ENCODE results near the gene SLC39A3. TPM values are rescaled to one million over a fixed set of nuclear protein-coding genes. Genes with fewer than 3 reads are reported as not detected.
"Not testable (repeated sequence)": the region's sequence is repeated elsewhere in the genome, so short reads cannot be mapped to it uniquely, and the experiment has no call there.

SLC39A3 gene
- total and polyA plus RNA-seq, 2 donors: 14.3 to 44.0 TPM

GRCh38 chr19:2719232-2719735 is 20.5 kb downstream of the SLC39A3 start:
- Histone ChIP-seq H3K4me1 (ENCODE audit: insufficient read depth) (no peaks in the 10 kb centered on the region), H3K27ac (ENCODE audit: low read depth) (no peak overlapping the region), H3K36me3 (ENCODE audit: insufficient read depth) (no peaks in the 10 kb centered on the region), H3K4me3 (ENCODE audit: low read depth, low read length) (no peak overlapping the region)
- WGBS: 56% methylated on average over 7 of the region's 7 CpGs
- no peak for DNase-seq (ENCODE audit: extremely low spot score)

DNA sequence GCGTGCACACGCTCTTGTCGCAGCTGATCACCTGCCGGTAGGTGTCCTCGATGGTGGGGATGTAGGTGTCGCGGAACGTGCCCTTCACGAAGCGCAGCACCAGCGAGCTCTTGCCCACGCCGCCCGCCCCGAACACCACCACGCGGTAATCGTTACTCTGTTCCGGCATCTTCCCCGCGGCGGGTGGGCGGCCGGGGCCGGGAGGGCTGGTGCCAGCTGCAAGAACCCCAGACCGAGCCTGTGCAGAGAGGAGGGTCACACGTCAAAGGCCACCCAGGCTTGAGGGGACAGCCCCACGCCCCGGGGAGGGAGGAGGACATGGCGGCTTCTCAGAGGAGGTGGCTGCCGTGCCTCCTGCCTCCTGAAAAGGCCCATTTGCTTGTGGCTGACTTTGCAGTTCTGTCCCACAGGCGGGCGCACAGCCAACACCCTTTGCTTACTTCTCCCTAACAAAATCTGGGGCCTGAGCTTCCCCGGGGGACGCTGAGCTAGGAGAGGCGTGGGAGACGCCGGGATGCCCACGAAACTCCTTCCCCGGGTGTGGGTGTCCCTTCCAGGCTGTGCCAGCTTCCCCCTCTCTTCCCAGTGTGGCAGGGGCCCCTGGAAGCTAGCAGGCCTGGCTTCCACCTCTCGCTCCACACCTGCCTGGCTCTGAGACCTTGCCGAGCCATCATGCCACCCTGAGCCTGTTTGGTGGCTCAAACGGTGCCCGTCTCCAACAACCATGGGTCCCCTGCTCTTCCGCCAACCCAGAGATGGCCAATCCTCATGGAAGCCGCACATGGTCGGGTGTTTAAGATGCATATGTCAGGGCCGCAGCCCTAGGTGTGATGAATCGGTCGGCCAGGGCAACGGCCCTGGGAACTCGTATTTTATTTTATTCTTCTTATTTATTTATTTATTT is 21.9 kb downstream of the SLC39A3 start:
- DNase-seq (ENCODE audit: extremely low spot score): no peak
- H3K36me3 ChIP-seq (ENCODE audit: insufficient read depth): no peaks in the 10 kb centered on the region
- H3K4me1 ChIP-seq (ENCODE audit: insufficient read depth): no peaks in the 10 kb centered on the region
- H3K4me3 ChIP-seq (ENCODE audit: low read depth, low read length): no peak overlapping the region
- WGBS: 85% methylated on average over 52 of the region's 52 CpGs
- no peak overlapping the region for H3K27ac ChIP-seq (ENCODE audit: low read depth)

DNA sequence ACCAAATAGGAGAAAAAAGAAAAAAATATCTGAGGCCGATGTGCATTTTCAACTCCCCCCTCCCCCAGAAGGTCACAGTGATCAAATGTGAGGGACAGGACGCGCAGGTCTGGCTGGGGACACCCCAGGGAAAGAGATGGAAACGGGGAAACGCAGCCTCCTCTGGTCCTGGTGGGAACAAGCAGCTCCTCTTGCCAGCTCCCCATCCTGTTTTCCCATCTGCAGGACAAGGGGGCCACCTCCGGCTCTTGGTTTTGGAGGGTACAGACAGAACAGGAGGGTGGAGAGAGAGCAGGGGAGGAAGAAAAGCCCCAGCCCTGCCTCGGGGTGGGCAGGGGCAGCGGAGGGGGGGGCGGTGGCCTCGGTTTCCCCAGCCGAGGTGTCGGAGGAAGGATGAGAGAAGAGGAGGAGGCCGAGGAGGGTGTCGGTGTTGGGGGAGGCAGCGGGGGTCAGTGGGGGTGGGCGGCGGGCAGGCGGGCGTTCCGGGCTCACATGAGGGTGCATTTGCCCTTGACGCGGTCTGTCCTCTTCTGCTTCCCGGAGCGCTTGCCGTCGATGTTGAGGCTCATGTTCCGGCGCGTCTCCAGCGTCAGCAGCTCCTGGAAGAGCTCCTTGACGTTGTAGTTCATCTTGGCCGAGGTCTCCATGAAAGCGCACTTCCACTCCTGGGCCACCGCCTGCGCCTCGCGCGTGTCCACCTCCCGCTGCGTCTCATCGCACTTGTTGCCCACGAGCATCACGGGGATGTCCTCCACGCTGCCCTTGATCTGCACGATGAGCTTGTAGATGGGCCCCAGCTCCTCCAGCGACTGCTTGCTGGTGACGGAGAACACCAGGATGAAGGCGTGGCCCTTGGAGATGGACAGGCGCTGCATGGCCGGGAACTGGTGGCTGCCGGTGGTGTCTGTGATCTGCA is 22.8 kb downstream of the SLC39A3 start:
- Histone ChIP-seq H3K27ac (ENCODE audit: low read depth) (no peak overlapping the region), H3K4me1 (ENCODE audit: insufficient read depth) (no peaks in the 10 kb centered on the region), H3K4me3 (ENCODE audit: low read depth, low read length) (no peak overlapping the region), H3K36me3 (ENCODE audit: insufficient read depth) (no peaks in the 10 kb centered on the region)
- DNase-seq (ENCODE audit: extremely low spot score): no peak
- WGBS: 89% methylated on average over 51 of the region's 51 CpGs

GRCh38 chr19:2716275-2716650 is 23.6 kb downstream of the SLC39A3 start:
- DNase-seq (ENCODE audit: extremely low spot score): no peak
- 90% methylated on average over 19 of the region's 19 CpGs for WGBS

GRCh38 chr19:2715470-2716274 is 24.1 kb downstream of the SLC39A3 start:
- Histone ChIP-seq H3K4me1 (ENCODE audit: insufficient read depth) (no peaks in the 10 kb centered on the region), H3K4me3 (ENCODE audit: low read depth, low read length) (no peak overlapping the region), H3K36me3 (ENCODE audit: insufficient read depth) (no peaks in the 10 kb centered on the region), H3K27ac (ENCODE audit: low read depth) (no peak overlapping the region)
- 95% methylated on average over 12 of the region's 12 CpGs for WGBS
- DNase-seq (ENCODE audit: extremely low spot score): no peak

More at GRCh38 chr19:2716275-2716650, 23.6 kb downstream of the SLC39A3 start:
- H3K27ac ChIP-seq (ENCODE audit: low read depth): no peak overlapping the region
- H3K4me3 ChIP-seq (ENCODE audit: low read depth, low read length): no peak overlapping the region
- H3K4me1 ChIP-seq (ENCODE audit: insufficient read depth): no peaks in the 10 kb centered on the region
- no peaks in the 10 kb centered on the region for H3K36me3 ChIP-seq (ENCODE audit: insufficient read depth)

GRCh38 chr19:2714531-2715269 is 25.1 kb downstream of the SLC39A3 start:
- no peak for DNase-seq (ENCODE audit: extremely low spot score)
- Histone ChIP-seq H3K4me3 (ENCODE audit: low read depth, low read length) (no peak overlapping the region), H3K36me3 (ENCODE audit: insufficient read depth) (no peaks in the 10 kb centered on the region), H3K27ac (ENCODE audit: low read depth) (no peak overlapping the region), H3K4me1 (ENCODE audit: insufficient read depth) (no peaks in the 10 kb centered on the region)
- 81% methylated on average over 16 of the region's 16 CpGs for WGBS

GRCh38 chr19:2714102-2714501 is 25.7 kb downstream of the SLC39A3 start:
- H3K4me3 ChIP-seq (ENCODE audit: low read depth, low read length); H3K36me3 ChIP-seq (ENCODE audit: insufficient read depth): not testable (repeated sequence)
- WGBS: 53% methylated on average over 1 of the region's 1 CpG

DNA sequence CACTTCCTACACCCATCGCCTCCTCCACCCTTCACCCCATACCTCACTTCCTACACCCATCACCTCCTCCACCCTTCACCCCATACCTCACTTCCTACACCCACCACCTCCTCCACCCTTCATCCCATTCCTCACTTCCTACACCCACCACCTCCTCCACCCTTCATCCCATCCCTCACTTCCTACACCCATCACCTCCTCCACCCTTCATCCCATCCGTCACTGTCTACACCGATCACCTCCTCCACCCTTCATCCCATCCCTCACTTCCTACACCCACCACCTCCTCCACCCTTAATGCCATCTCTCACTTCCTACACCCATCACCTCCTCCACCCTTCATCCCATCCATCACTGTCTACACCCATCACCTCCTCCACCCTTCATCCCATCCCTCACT is 26.6 kb downstream of the SLC39A3 start:
- WGBS: 85% methylated on average over 3 of the region's 3 CpGs
- H3K36me3 ChIP-seq (ENCODE audit: insufficient read depth); H3K4me3 ChIP-seq (ENCODE audit: low read depth, low read length); H3K4me1 ChIP-seq (ENCODE audit: insufficient read depth); H3K27ac ChIP-seq (ENCODE audit: low read depth); DNase-seq (ENCODE audit: extremely low spot score): not testable (repeated sequence)

More at GRCh38 chr19:2714102-2714501, 25.7 kb downstream of the SLC39A3 start:
- not testable (repeated sequence) for H3K4me1 ChIP-seq (ENCODE audit: insufficient read depth); H3K27ac ChIP-seq (ENCODE audit: low read depth); DNase-seq (ENCODE audit: extremely low spot score)

GRCh38 chr19:2711875-2712205 is 28.0 kb downstream of the SLC39A3 start:
- no peak overlapping the region for H3K27ac ChIP-seq (ENCODE audit: low read depth)
- H3K36me3 ChIP-seq (ENCODE audit: insufficient read depth): no peaks in the 10 kb centered on the region
- no peak overlapping the region for H3K4me3 ChIP-seq (ENCODE audit: low read depth, low read length)
- WGBS: 69% methylated on average over 5 of the region's 5 CpGs
- no peak for DNase-seq (ENCODE audit: extremely low spot score)
- no peaks in the 10 kb centered on the region for H3K4me1 ChIP-seq (ENCODE audit: insufficient read depth)

GRCh38 chr19:2711172-2711874 is 28.5 kb downstream of the SLC39A3 start:
- no peak for DNase-seq (ENCODE audit: extremely low spot score)
- H3K4me1 ChIP-seq (ENCODE audit: insufficient read depth): no peaks in the 10 kb centered on the region
- no peak overlapping the region for H3K4me3 ChIP-seq (ENCODE audit: low read depth, low read length)
- WGBS: 64% methylated on average over 17 of the region's 17 CpGs
- H3K27ac ChIP-seq (ENCODE audit: low read depth): no peak overlapping the region
- no peaks in the 10 kb centered on the region for H3K36me3 ChIP-seq (ENCODE audit: insufficient read depth)

GRCh38 chr19:2706251-2706650 is 33.6 kb downstream of the SLC39A3 start:
- H3K27ac ChIP-seq (ENCODE audit: low read depth): no peak overlapping the region
- WGBS: 96% methylated on average over 5 of the region's 5 CpGs
- H3K36me3 ChIP-seq (ENCODE audit: insufficient read depth): no peaks in the 10 kb centered on the region
- no peak overlapping the region for H3K4me3 ChIP-seq (ENCODE audit: low read depth, low read length)
- H3K4me1 ChIP-seq (ENCODE audit: insufficient read depth): no peaks in the 10 kb centered on the region
- no peak for DNase-seq (ENCODE audit: extremely low spot score)

DNA sequence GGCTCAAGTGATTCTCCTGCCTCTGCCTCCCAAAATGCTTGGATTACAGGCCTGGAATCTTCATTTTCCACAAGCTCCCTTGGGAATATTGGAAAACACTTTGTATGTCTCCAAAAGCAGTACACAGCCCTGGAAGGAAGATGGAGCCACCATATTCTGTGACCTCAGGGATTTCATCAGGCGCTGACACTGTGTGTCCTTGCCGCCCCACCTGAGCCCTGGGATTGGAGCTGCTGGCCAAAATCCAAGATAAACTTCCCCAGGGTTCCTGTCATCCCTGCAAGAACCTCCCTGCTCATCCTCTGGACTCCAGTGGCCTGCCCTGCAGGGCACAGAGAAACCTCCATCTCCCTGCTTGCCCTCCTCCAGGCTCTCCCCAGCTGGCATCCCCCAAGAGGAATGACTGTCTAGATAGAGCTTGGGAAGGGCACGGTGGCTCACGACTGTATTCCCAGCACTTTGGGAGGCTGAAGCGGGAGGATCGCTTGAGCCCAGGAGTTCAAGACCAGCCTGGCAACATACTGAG is 36.1 kb downstream of the SLC39A3 start:
- Histone ChIP-seq H3K4me1 (ENCODE audit: insufficient read depth) (no peaks in the 10 kb centered on the region), H3K4me3 (ENCODE audit: low read depth, low read length) (no peak overlapping the region), H3K27ac (ENCODE audit: low read depth) (no peak overlapping the region), H3K36me3 (ENCODE audit: insufficient read depth) (no peaks in the 10 kb centered on the region)
- WGBS: 75% methylated on average over 6 of the region's 6 CpGs
- no peak for DNase-seq (ENCODE audit: extremely low spot score)

Measured in urinary bladder (tissue), 4 donors.